GM18909 (cell line): ENCODE results near the gene SNTB2.

ENCODE experiments used
- ATAC-seq: cut with Tn5 transposase; IDR thresholded peaks from one replicate; pipeline ENCODE4 v1.9.1; 2021; ENCODE audit warnings: mild to moderate bottlenecking; ENCODE audit not compliant: unreplicated experiment, poor library complexity

Gene SNTB2

DNA sequence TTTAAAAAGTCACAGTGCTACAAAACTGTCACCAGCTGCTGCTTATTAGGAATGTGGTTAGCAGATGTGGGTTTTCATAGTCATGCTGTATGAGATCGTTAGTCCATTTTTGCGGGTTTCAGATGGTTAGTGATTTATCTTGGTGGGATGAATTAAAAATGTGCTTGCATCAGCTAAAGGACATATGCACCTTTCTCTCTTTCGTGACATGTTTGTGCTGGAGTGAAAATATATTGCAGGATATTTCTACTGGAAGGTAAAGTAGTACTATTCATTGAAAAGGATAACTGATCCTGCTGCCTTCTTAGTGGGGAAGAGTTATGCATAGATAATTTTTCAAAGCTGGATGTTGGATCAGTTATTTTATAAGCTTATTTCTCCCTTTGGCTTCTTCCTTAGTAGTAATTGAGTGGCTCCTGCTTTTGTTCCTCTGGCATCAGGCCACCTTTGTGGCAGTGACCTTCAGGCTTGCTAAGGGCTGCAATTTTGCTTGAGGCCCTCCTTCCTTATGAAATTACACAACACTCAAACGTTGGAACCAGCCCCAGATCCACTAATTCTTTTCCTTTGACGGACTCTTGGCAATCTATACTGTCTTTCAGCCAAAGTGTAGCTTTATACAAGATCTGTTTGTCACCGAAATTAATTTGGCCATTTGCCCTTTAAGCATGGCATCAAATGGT is 7.5 kb upstream of the SNTB2 start:
- no peak for ATAC-seq

DNA sequence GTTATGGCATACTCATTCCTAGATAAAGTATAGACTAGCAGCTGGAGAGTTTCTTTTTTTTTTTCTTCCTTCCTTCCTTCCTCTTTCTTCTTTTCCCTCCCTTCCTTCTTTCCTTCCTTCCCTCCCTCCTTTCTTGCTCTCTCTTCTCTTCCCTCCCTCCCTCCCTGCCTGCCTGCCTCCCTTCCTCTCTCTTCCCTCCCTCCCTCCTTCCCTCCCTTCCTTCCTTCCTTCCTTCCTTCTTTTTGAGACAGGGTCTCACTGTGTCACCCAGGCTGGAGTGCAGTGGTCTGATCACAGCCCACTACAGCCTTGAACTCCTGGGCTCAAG is 7.0 kb upstream of the SNTB2 start:
- ATAC-seq, result no peak

DNA sequence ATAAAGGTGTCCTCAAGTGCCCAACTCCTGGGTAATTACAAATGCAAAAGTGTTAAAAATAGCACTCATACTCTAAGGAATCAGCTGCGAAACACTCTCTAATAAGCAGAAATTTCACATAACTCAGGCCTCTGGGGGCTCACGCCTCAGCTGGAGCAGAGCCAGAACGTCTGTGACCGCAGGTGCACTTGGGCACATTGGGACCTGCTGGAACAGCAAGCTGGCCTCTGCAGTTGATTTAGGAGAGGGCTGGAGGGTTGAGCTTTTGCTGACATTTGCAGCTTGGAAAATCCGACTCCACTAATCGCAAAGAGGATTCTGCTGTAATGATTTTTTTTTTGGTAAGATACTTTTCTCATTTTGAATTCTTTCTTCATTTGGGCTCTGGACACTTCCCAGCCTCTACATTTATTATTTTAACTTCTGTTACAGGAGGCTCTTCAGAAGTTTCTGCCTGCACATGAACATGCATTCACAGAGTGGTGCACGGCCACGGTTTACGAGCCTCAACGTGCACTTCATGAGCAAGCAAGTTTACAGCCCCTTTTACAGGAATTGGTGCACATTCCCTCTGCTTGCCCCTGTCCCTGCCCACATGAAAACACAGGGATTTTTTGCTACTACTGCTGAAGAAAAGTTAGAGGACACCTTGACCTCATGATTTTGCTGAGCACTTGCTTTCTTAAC is 4.1 kb upstream of the SNTB2 start:
- no peak for ATAC-seq

DNA sequence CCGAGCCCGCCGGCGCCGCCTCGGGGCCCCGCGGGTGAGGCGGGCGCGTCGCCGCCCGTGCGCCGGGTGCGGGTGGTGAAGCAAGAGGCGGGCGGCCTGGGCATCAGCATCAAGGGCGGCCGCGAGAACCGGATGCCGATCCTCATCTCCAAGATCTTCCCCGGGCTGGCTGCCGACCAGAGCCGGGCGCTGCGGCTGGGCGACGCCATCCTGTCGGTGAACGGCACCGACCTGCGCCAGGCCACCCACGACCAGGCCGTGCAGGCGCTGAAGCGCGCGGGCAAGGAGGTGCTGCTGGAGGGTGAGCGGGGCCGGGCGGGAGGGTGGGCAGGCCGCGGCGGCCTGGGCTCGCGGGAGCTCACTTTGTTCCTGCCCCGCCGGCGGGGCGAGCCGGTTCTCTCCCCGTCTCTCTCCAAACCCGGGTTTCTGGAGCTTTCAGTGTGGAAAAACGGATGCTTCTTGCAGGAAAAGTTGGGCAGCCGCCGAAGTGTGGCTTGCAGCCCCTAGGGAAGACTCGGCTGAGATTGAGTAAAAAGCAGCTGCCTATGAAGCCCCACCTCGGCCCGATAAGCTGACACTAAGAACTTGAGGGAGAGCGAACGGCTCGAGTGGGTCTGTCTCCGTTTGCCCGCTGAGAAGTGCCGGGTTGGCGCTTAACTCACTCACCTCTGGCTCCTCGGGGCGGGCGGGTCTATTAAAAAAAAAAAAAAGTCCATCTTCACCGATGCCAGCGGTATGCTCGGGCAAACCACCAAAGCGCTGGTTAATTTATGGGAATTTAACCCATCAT is 677 bp downstream of the SNTB2 start:
- ATAC-seq, result peak; percentile 33

DNA sequence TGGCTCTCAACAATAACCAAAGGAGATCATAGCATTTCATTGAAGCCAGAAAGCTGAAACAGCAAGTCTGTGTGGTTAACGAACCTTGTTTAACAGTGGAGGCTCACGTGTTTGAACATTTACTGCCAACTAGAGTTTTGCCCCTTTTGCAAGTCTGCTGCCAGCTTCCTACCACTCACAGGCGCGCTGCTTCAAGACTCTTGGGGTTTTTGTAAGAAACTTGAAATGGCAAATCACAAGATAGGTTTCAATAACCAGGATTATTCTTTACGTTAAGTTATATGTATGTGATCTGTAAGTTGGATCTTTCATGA is 1.2 kb downstream of the SNTB2 start:
- no peak for ATAC-seq

DNA sequence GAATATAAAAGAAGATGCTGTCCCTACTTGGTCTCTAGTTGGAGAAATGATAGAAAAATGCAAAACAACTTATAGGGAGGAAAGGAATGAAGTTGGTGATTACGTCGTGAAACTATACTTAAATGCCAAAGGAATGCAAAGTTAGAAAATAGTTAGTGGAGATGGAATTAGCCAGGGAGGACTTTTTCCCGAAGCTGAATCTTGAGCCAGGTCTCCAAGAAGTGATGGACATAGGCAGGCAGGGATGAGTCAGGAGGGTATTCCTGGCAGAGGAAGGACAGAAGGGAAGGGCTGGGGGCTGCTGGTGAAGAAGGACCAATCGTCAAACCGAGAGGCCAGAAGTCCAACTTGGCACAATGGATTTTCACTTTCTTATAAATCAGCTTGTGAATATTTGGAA is 1.8 kb downstream of the SNTB2 start:
- no peak for ATAC-seq

DNA sequence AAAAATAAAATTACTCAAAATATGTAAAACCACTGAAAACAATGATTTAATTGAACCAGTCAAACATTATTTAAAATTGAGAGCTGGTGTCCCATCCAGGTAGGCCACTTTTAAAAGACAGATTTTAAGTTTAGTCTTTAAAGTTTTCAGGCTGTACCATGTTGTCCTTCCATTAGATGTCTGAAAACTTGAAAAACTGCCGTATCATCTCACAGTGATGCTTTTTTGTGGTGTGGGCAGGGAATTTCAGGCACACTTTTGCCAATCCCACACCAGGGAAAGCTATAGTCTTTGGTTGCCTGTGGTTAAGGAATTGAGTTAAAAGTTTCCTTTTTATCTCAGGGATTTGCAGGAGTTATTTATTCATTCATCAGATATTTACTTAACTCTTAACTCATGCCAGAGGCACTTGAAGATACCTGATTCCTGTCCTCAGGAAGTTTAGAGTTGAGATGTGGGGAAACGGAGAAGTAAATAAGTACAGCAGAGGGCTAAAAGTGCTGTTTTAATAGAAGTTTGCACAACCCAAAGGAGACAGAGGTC is 3.2 kb downstream of the SNTB2 start:
- ATAC-seq, result no peak

DNA sequence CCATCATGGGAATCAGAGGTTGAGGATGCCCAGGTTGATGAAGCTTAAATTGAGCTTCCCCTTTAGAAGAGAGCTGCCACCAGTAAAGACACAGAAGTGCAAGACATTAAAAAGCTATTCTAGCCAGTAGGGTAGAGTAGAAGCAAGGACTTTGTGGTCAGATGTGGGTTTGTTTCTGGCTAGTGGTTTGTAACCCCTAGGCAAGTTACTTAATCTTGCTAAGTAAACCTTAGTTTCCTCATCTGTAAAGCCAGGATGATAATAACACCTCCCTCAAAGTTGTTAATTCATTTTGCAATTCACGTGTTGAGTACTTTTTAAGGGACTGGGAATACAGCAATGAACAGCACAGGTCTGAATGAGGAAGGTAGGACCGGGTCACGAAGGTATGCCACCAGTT is 3.6 kb downstream of the SNTB2 start:
- ATAC-seq, result no peak

DNA sequence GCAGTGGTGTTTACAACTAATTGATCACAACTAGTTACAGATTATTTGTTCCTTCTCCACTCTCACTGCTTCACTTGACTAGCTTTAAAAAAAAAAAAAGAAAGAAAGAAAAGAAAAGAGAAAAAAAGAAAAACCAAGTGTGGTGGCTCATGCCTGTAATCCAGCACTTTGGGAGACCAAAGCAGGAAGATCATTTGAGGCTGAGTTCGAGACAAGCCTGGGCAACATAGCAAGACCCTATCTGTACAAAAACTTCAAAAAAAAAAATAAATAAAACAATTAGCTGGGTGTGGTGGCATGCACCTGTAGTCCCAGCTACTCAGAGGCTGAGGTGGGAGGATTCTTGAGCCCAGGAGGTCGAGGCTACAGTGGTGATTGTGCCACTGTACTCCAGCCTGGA is 4.2 kb downstream of the SNTB2 start:
- no peak for ATAC-seq

DNA sequence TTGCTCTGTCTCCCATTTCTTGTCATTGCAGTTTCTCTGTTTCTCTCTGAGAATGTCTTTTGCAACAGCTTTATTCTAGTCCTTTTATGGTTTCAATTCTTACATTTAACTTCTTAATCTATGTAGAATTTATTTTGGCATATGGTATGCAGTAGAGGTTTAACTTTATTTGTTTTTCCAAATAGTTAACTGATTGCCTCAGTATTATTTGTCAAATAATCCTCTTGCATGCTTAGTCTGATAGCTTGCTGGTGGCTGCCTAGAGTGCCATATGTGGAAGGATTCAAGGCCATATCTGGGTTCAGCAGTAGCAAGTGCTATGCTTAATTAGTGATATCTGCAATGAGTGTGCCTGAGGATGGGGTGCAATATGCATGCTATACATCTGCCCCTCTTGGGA is 6.9 kb downstream of the SNTB2 start:
- no peak for ATAC-seq

DNA sequence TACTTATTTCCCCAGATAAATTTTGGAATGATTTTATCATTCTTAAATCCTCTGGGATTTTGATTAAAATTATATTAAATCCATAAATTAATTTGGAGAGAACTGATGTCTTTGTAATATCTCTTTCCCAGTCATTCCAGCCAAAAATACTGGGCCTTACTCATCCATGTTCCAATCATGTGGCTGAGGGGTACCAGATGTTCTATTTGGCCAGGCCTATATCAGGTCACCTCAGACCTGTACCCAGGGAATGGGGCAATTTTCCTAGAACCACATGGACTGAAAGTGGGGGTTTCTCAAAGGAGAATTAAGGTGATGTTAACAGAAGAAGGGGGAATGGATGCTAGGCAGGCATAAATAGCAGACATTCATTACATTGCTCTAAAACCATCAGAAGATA is 7.5 kb downstream of the SNTB2 start:
- no peak for ATAC-seq

DNA sequence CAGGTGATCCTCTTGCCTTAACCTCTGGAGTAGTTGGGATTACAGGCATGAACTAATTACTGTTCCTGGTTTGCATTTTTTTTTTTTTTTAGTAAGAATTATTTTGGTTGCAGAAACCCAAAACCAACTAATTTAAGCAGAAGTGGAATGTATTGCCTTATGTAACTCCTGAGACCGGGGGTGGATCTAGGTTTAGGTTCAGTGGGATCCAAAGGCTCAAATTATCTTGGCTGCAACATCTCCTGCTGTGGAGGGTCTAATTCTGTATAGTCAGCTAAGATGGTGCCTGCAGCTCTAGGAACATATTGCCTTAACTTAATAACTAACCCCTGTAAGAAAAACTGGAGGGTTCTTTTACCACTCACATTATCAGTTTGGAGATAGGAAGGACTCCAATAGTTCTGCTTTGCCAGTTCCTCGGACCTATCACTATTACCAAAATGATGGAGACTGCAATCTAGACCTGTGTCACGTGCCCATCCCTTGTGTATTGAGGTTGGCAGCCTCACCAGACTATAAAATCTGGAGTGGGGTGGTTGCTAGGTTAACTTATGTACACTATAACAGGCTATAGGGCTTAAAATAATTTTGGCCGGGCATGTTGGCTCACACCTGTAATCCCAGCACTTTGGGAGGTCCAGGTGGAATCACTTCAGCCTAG is 8.5 kb downstream of the SNTB2 start:
- ATAC-seq, result no peak

DNA sequence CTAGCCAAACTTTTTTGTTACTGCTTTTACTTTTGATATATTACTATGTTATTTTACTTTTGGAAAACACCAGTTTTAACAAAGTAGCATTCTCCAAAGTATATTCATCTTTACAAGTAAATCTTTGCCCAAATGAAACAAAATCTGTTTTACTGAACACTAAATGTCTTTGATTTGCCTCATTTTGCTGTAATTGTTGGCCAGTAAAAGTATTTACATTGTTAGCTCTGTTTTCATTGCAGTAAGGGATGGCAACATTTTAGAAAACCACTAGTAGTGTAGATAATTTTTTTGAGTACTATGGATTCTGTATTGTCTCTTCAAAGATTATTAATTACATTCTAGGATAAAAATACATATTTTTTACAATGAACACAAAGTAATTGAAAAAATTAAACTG is 10.6 kb downstream of the SNTB2 start:
- no peak for ATAC-seq

DNA sequence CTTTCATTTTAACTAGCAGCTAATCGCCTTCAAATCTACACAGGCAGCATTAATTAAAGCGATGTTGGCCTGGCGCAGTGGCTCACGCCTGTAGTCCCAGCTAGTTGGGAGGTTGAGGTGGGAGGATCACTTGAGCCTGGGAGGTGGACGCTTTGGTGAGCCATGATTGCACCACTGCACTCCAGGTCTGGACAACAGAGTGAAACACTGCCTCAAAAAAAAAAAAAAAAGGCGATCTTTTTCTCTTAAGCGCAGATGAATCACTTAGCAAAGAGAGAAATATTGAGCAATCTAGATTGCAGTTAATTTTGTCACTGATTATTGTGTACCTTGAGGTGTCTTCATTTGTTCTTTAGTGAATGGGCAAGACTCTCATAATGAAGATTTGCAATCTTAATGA is 12.4 kb downstream of the SNTB2 start:
- no peak for ATAC-seq

DNA sequence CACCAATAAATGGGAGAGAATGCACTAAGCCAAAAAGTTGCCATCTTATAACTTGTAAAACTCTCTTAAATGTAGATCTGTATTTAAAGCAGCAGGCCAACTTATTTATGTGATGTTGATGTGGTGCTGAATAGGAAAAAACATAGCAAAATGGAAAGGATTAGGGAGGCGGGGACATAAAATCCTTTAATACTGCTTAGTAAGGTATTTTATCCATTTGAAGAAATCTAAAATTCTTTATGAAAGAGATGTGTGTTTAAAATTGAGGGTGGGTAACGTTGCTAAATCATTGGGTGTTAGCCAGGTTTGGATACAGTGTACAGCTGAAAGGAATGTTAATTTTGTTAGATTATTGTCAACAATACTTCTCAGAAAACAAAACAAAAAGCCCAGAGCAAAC is 14.3 kb downstream of the SNTB2 start:
- ATAC-seq, result no peak

DNA sequence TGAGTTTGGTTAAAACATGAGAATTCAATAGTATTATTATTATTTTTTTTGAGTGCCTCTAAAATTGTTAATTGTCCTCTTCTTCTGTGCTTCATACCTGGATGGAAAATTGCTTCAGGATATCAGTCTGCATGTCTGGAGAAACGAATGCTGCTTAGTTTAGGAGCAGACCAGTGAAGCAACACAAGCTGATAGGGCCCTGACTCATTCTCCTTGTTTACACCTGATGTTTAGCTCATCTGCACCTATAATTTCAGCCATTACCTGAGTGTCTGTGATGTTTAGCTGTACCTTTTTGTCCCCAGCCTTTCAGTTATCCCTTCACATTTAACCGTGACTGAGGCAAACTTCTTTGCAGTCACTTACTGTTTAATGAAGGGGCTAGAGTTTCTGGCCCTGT is 14.8 kb downstream of the SNTB2 start:
- ATAC-seq, result no peak

DNA sequence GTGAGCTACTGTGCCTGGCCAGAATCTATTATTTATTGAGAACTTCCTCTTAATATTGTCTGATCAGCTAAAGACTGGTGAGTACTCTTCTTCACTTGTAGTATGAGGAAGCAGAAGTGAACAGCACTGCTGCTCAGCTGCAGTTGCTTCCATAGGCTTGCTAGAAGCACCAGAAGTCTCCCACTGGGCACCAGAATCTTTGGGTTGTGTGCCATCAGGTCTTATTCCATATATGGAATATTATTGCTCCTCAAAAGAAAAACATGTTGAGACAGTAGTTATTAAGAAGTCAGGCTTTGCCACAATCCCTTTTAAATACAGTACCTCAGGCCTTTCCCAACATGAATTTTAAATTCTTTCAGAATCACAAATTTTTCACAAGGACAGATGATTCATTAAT is 17.2 kb downstream of the SNTB2 start:
- no peak for ATAC-seq

DNA sequence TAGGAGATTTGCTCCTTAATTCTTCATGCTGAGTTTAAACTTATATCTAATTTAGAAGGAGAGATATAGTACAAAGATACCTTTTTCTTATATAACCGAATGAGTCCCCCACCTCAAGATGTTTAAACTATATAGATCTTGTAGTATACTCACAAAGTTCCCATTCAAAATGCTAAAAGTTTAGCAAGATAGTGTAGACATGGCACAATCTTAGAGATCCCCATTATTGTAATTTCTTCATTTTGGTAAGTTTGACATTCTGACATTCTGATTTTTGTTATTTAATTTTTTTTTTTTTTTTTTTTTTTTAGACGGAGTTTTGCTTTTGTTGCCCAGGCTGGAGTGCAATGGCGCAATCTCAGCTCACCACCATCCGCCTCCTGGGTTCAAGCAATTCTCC is 22.8 kb downstream of the SNTB2 start:
- no peak for ATAC-seq

DNA sequence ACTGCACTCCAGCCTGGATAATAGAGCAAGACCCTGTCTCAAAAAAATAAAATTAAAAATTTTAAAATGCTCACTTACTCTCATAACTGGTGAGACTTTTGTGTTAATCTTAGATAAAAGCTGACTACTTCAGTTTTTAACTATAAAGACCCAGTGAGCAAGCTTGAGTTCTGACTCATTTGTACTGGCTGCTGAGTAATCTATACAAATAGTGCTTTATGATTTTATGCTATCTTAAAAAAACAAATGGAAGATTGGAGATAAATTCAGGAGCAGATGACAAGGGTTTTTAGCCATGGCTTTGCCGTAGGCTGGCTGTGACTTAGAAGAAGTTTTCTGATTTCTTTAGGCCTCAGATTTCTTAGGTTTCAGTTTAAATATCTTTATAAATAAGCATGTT is 30.5 kb downstream of the SNTB2 start:
- ATAC-seq, result no peak

DNA sequence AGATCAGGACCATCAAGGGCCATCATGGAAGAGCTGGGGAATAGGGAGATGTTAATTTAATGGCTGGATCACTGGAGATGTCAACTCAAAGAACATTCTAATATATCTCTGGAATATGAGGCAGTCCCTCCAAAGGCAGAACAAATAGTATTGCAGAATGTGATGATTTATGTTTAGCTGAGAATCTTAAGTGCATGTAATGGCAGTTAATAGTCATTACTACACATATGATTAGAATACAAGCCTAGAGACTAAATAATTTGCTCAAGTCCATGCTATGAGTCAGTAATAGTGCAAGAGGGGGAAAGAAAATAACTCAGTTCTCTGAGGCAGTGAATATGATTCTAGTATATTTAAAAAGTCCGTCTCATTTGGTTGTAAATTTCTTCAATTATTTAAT is 32.3 kb downstream of the SNTB2 start:
- ATAC-seq, result no peak

DNA sequence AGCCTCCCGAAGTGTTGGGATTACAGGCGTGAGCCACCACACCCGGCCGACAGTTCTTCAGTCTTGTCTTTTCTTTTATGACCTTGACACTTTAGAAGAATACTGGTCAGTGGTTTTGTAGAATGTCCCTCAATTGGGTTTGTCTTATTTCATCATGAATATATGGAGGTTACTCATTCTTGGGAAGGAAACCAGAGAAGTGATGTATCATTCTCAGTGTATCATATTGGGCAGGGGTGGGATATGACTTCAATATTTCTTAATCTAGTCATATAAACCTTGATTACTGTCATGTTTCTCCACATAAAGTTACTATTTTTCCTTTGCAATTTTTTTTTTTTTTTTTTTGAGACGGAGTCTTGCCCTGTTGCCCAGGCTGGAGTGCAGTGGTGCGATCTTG is 36.9 kb downstream of the SNTB2 start:
- no peak for ATAC-seq
